ENCODE data around the gene OLR1.

OLR1 gene

DNA sequence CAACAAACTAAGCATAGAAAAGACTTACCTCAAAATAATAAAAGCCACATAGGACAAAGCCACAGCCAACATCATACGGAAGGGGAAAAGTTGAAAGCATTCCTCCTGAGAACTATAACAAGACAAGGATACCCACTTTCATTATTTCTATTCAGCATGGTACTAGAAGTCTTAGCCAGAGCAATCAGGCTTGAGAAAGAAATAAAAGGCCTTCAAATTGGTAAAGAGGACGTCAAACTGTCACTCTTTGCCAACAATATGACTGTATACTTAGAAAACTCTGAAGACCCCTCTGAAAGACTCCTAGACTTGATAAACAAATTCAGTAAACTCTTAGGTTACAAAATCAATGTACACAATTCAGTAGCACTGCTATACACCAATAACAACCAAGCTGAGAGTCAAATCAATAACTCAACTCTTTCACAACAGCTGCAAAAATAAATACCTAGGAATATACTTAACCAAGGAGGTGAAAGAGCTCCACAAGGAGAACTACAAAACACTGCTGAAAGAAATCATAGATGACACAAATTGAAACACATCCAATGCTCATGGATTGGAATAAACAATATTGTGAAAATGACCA, 61.6 kb downstream of the OLR1 start:
- TF ChIP-seq EZH2phosphoT487 (IDR thresholded peaks at IDR 0.05; ENCODE audit: low read depth) = no peak
- TF ChIP-seq, protein P1, sequence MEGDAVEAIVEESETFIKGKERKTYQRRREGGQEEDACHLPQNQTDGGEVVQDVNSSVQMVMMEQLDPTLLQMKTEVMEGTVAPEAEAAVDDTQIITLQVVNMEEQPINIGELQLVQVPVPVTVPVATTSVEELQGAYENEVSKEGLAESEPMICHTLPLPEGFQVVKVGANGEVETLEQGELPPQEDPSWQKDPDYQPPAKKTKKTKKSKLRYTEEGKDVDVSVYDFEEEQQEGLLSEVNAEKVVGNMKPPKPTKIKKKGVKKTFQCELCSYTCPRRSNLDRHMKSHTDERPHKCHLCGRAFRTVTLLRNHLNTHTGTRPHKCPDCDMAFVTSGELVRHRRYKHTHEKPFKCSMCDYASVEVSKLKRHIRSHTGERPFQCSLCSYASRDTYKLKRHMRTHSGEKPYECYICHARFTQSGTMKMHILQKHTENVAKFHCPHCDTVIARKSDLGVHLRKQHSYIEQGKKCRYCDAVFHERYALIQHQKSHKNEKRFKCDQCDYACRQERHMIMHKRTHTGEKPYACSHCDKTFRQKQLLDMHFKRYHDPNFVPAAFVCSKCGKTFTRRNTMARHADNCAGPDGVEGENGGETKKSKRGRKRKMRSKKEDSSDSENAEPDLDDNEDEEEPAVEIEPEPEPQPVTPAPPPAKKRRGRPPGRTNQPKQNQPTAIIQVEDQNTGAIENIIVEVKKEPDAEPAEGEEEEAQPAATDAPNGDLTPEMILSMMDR (IDR thresholded peaks at IDR 0.05; ENCODE audit: low read depth, low read length) = no peak
- H3K79me2 ChIP-seq (ENCODE audit: low read length) = no peaks in the 10 kb centered on the region
- no peak overlapping the region for H3K27ac ChIP-seq (ENCODE audit: low read length)
- H3K9ac ChIP-seq (ENCODE audit: low read length) = no peak overlapping the region
- no peaks in the 10 kb centered on the region for H4K20me1 ChIP-seq (ENCODE audit: insufficient read depth, low read length)
- H3K4me3 ChIP-seq (ENCODE audit: low read length) = no peak overlapping the region
- no peak overlapping the region for H2AFZ ChIP-seq (ENCODE audit: low read depth, low read length)
- H3K36me3 ChIP-seq (replicated peaks; ENCODE audit: low read depth, low read length) = no peaks in the 10 kb centered on the region
- no peak overlapping the region for H3K4me2 ChIP-seq (ENCODE audit: low read length)
- no peaks in the 10 kb centered on the region for H3K4me1 ChIP-seq (ENCODE audit: low read length)
- no peaks in the 10 kb centered on the region for H3K27me3 ChIP-seq (ENCODE audit: low read depth, low read length)
- no peaks in the 10 kb centered on the region for H3K9me3 ChIP-seq (ENCODE audit: insufficient read depth, low read length)
